NCI-H128 (cell line): ENCODE results near the gene MYCBP2.
A peak's percentile ranks its signal among the peaks of the same experiment; 100 is the strongest.
"Not testable (repeated sequence)": the region's sequence is repeated elsewhere in the genome, so short reads cannot be mapped to it uniquely, and the experiment has no call there.

ENCODE experiments used
- DNase-seq: peaks from one replicate; lab custom pipeline; 2025; ENCODE audit not compliant: unreplicated experiment; lab: John Stamatoyannopoulos, UW

Gene MYCBP2

GRCh38 chr13:77326905-77327604, at the start of gene MYCBP2:
TSS of gene MYCBP2 (minus strand) at chr13:77327094. CDS start at chr13:77326775, 319 bp downstream.
- peak; percentile 96 for DNase-seq

- DNase-seq = no peak
Measured at GRCh38 chr13:77375560-77376108, 48.7 kb upstream of the MYCBP2 start.

- DNase-seq = no peak
Measured at GRCh38 chr13:77374786-77375185, 47.9 kb upstream of the MYCBP2 start.

GRCh38 chr13:77374339-77374738, 47.4 kb upstream of the MYCBP2 start:
- no peak for DNase-seq

GRCh38 chr13:77373502-77373901, 46.6 kb upstream of the MYCBP2 start:
- no peak for DNase-seq

GRCh38 chr13:77372275-77372674, 45.4 kb upstream of the MYCBP2 start:
- DNase-seq = no peak

GRCh38 chr13:77370888-77371287, 44.0 kb upstream of the MYCBP2 start:
- DNase-seq = no peak

- no peak for DNase-seq
Measured at GRCh38 chr13:77362166-77362565, 35.3 kb upstream of the MYCBP2 start.

- no peak for DNase-seq
Measured at GRCh38 chr13:77360032-77360685, 33.3 kb upstream of the MYCBP2 start.

GRCh38 chr13:77359171-77359570, 32.3 kb upstream of the MYCBP2 start:
- DNase-seq = no peak

- no peak for DNase-seq
Measured at GRCh38 chr13:77358001-77358400, 31.1 kb upstream of the MYCBP2 start.

GRCh38 chr13:77356155-77356554, 29.3 kb upstream of the MYCBP2 start:
- DNase-seq = no peak

- DNase-seq = no peak
Measured at GRCh38 chr13:77353995-77354394, 27.1 kb upstream of the MYCBP2 start.

GRCh38 chr13:77351315-77351714, 24.4 kb upstream of the MYCBP2 start:
- DNase-seq = no peak

GRCh38 chr13:77350811-77351210, 23.9 kb upstream of the MYCBP2 start:
- DNase-seq = no peak

GRCh38 chr13:77349365-77349764, 22.5 kb upstream of the MYCBP2 start:
- no peak for DNase-seq

- not testable (repeated sequence) for DNase-seq
Measured at GRCh38 chr13:77347351-77347750, 20.5 kb upstream of the MYCBP2 start.

GRCh38 chr13:77345150-77345780, 18.4 kb upstream of the MYCBP2 start:
- no peak for DNase-seq

- no peak for DNase-seq
Measured at GRCh38 chr13:77343841-77344240, 16.9 kb upstream of the MYCBP2 start.

GRCh38 chr13:77339408-77339807, 12.5 kb upstream of the MYCBP2 start:
- DNase-seq = no peak

- no peak for DNase-seq
Measured at GRCh38 chr13:77338961-77339401, 12.1 kb upstream of the MYCBP2 start.

GRCh38 chr13:77338329-77338728, 11.4 kb upstream of the MYCBP2 start:
- DNase-seq = no peak
